ENCODE results near the gene TRIM61. TPM values are rescaled to one million over a fixed set of nuclear protein-coding genes. Genes with fewer than 3 reads are reported as not detected.

Gene TRIM61
- total RNA-seq, 1 donor from 2014 or later = not detected

GRCh38 chr4:164924670-164925238 is 52.7 kb downstream of the TRIM61 start:
- H3K36me3 Mint-ChIP-seq (ENCODE audit: unreplicated experiment) = no peaks in the 10 kb centered on the region
- H3K4me3 Mint-ChIP-seq (ENCODE audit: unreplicated experiment) = no peak overlapping the region
- H3K27me3 Mint-ChIP-seq (ENCODE audit: unreplicated experiment) = no peaks in the 10 kb centered on the region
- peaks cover 5% of the 10 kb centered on the region for H3K4me1 Mint-ChIP-seq (ENCODE audit: unreplicated experiment)
- H3K27ac Mint-ChIP-seq (ENCODE audit: unreplicated experiment) = no peak overlapping the region
- DNase-seq (ENCODE audit: extremely low spot score, unreplicated experiment) = no peak
- TF ChIP-seq, protein P1, sequence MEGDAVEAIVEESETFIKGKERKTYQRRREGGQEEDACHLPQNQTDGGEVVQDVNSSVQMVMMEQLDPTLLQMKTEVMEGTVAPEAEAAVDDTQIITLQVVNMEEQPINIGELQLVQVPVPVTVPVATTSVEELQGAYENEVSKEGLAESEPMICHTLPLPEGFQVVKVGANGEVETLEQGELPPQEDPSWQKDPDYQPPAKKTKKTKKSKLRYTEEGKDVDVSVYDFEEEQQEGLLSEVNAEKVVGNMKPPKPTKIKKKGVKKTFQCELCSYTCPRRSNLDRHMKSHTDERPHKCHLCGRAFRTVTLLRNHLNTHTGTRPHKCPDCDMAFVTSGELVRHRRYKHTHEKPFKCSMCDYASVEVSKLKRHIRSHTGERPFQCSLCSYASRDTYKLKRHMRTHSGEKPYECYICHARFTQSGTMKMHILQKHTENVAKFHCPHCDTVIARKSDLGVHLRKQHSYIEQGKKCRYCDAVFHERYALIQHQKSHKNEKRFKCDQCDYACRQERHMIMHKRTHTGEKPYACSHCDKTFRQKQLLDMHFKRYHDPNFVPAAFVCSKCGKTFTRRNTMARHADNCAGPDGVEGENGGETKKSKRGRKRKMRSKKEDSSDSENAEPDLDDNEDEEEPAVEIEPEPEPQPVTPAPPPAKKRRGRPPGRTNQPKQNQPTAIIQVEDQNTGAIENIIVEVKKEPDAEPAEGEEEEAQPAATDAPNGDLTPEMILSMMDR (IDR thresholded peaks at IDR 0.05) = no peak
- peaks cover 2% of the 10 kb centered on the region for H3K9me3 Mint-ChIP-seq (ENCODE audit: unreplicated experiment)

- no peak overlapping the region for H3K4me3 Mint-ChIP-seq (ENCODE audit: unreplicated experiment)
- H3K9me3 Mint-ChIP-seq (ENCODE audit: unreplicated experiment) = no peaks in the 10 kb centered on the region
- no peak for DNase-seq (ENCODE audit: extremely low spot score, unreplicated experiment)
- H3K4me1 Mint-ChIP-seq (ENCODE audit: unreplicated experiment) = no peaks in the 10 kb centered on the region
- no peak overlapping the region for H3K27ac Mint-ChIP-seq (ENCODE audit: unreplicated experiment)
- H3K27me3 Mint-ChIP-seq (ENCODE audit: unreplicated experiment) = no peaks in the 10 kb centered on the region
- H3K36me3 Mint-ChIP-seq (ENCODE audit: unreplicated experiment) = no peaks in the 10 kb centered on the region
- TF ChIP-seq, protein P1 (IDR thresholded peaks at IDR 0.05) = no peak
Observed at GRCh38 chr4:164918956-164919355, 58.5 kb downstream of the TRIM61 start.

Other genes with a start within 250 kb of the TRIM61 start
- not detected in 2 replicates for gene SMIM31, start 223.5 kb downstream of the TRIM61 start, total RNA-seq
- gene APELA, start 100.5 kb downstream of the TRIM61 start, total RNA-seq = not detected in 2 replicates
- not detected in 2 replicates for gene TRIM60, start 54.3 kb upstream of the TRIM61 start, total RNA-seq
- not detected in 2 replicates for gene TRIM75, start 76.2 kb upstream of the TRIM61 start, total RNA-seq
- 17.6 and 23.3 TPM in 2 replicates for gene TMEM192, start 135.2 kb upstream of the TRIM61 start, total RNA-seq
- gene KLHL2, start 229.9 kb upstream of the TRIM61 start, total RNA-seq = 19.1 and 20.5 TPM in 2 replicates

Measured in osteocyte (in vitro differentiated cells).